ENCODE measurements around the gene CRELD2.

The CRELD2 gene

DNA sequence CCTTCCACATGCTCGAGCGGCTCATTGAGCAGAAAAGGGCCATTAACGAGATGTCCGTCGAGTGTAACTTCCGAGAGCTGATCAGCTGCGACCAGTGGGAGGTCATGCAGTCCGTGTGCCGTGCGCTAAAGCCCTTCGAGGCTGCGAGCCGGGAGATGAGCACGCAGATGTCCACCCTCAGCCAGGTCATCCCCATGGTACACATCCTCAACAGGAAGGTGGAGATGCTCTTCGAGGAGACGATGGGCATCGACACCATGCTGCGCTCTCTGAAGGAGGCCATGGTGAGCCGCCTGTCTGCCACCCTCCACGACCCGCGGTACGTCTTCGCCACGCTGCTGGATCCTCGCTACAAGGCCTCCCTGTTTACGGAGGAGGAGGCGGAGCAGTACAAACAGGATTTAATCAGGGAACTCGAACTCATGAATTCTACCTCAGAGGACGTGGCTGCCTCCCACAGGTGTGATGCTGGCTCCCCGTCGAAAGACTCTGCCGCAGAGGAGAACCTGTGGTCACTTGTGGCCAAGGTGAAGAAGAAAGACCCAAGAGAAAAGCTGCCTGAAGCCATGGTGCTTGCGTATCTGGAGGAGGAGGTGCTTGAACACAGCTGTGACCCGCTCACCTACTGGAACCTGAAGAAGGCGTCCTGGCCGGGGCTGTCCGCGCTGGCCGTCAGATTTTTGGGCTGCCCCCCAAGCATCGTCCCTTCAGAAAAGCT is 31.9 kb upstream of the CRELD2 start:
- Histone ChIP-seq H3K27ac (no peak overlapping the region), H3K4me3 (no peak overlapping the region)

DNA sequence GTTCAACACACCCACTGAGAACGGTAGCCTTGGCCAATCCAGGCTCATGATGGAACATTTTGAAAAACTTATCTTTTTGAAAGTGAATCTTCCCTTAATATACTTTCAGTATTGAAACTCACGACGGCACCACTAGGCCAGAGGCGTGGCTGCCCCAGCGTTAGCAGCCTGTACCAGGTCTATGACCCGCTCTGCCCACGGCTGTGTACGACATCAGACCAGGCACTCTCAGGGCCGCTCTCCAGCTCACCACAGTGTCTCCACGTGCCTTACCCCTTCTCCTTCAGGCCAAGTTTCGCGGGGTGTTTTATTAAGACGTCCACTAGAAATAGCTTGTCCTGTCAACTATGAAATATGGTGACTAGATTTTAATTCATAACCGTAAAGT is 31.4 kb upstream of the CRELD2 start:
- Histone ChIP-seq H3K4me3 (no peak overlapping the region), H3K27ac (no peak overlapping the region)

DNA sequence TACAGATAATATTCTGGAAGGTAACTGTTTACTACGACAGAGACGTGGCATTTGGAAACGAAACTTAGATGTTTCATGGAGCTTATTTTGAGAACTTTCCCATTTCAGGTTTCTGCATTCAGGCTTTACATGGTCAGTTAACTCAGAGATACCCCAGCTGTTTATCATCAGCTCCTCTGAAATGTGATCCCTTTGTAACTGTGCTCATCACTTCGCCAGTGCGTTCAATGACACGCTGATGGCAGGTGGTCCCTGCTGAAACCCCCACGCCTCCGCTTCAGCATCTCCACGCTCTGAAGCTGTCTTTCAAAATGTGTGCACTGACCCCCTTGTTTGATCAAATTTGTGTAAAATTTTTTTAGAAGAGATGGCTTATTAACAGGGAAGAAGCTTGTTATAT is 30.7 kb upstream of the CRELD2 start:
- Histone ChIP-seq H3K4me3 (no peak overlapping the region), H3K27ac (no peak overlapping the region)

GRCh38 chr22:49889071-49889470 is 29.4 kb upstream of the CRELD2 start:
- Histone ChIP-seq H3K27ac (no peak overlapping the region), H3K4me3 (no peak overlapping the region)

DNA sequence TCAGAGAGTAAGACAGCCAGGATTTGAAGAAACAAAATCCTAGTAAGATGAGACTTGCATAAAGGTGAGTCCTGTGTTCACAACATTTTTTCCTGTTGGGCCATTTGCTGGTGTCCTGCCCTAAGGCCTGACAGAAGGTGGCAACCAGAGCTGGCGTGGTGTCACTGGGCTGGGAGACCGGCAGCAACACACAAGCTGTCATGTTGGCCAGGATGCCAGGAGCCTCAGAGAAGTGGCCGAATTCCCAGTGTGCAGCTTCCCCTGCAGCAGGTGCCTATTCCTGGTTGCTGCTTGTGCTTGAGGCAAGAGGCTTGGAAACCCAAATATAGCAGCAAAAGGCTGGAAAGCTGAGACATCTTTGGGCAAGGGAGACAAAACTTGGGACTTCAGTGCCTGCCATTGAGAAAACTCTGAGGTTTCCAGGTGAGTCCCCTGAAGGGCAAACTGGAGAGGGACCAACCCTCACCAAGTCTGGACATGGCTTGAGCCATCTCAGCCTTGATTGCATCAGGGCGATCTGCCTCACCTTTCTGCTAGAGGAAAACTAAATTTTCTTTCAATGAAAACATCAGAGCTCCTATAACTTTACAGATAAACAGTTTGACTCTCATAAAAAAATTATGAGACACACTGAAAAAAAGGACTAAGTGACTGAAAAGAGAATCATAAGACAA is 26.1 kb upstream of the CRELD2 start:
- no peak overlapping the region for H3K27ac ChIP-seq

GRCh38 chr22:49893025-49893424 is 25.4 kb upstream of the CRELD2 start:
- H3K4me3 ChIP-seq, result no peak overlapping the region
- H3K27ac ChIP-seq, result no peak overlapping the region

More for the DNA sequence above, 26.1 kb upstream of the CRELD2 start:
- no peak overlapping the region for H3K4me3 ChIP-seq

GRCh38 chr22:49894322-49895054 is 23.9 kb upstream of the CRELD2 start:
- Histone ChIP-seq H3K27ac (no peak overlapping the region), H3K4me3 (no peak overlapping the region)

- H3K27ac ChIP-seq, result no peak overlapping the region
These were observed 22.2 kb upstream of the CRELD2 start for GRCh38 chr22:49896201-49896600.

DNA sequence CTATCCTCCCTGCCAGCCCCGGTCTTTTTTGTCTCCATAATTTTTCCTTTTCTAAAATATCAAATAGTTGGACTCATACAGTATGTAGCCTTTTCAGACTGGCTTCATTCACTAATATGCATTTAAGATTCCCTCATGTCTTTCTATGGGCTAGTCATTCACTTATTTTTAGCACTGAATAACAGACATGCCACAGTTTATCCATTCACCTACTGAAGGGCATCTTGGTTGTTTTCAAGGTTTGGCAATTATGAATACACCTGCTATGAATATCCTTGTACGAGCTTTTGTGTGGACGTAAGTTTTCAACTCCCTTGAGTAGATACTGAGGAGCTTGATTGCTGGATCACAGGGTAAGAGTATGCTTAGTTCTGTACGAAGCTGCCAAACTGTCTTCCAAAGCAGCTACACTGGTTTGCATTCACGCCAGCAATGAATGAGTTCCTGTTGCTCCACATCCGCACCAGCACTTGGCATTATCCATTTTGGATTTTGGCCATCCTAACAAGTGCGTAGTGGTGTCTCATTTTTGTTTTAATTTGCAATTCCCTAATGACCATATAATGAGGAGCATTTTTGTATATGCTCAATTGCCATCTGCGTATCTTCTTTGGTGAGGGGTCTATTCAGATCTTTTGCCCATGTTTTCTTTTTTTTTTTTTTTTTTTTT is 21.3 kb upstream of the CRELD2 start:
- no peak overlapping the region for H3K27ac ChIP-seq
- H3K4me3 ChIP-seq, result no peak overlapping the region

More at GRCh38 chr22:49896201-49896600, 22.2 kb upstream of the CRELD2 start:
- no peak overlapping the region for H3K4me3 ChIP-seq

DNA sequence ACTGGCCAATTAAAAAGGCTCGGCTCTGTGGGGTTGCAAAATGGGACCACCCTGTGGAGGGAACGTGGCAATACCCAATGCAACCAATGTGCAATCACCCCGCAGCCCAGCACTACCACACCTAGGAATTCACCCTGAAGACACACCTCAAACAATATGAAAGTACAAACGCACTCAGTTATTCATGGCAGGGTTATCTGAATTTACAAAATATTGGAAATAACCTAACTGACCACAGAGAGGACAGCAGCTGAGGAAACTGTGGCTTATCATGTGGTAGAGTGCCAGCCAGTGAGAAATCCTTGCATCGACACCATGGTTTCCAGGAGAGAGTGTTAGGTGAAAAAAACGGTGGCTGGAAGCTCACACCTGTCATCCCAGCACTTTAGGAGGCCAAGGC is 18.9 kb upstream of the CRELD2 start:
- H3K4me3 ChIP-seq, result no peak overlapping the region
- H3K27ac ChIP-seq, result no peak overlapping the region

GRCh38 chr22:49900441-49901230 is 17.8 kb upstream of the CRELD2 start:
- Histone ChIP-seq H3K27ac (no peak overlapping the region), H3K4me3 (no peak overlapping the region)

DNA sequence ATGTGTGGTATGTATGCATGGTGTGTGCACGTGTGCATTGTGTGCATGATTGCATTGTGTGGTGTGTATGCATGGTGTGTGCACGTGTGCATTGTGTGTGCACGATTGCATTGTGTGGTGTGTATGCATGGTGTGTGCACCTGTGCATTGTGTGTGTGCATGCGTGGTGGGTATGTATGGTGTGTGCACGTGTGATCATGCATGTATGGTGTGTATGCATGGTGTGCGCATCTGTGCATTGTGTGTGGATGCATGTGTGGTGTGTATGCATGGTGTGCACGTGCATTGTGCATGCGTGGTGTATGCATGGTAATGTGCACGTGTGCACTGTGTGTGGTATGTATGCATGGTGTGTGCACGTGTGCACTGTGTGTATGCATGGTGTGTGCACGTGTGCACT is 17.0 kb upstream of the CRELD2 start:
- Histone ChIP-seq H3K27ac (no peak overlapping the region), H3K4me3 (no peak overlapping the region)

GRCh38 chr22:49903322-49904039 is 15.0 kb upstream of the CRELD2 start:
- Histone ChIP-seq H3K4me3 (no peak overlapping the region), H3K27ac (no peak overlapping the region)

DNA sequence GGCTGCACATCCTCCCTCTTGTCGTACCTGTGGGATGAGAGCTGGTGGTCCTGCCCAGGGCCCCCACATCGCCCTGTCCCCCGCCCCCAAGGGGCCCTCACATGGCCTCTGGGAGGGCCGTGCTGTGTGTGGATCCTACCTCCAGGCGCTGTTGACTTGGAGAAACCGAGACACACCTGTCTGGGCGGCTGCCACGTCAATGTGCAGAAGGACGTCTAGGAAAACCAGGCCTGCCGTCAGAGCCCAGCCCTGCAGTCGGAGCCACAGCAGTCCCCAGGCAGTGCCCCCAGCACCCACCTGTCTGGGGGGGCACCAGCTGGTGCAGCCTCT is 14.4 kb upstream of the CRELD2 start:
- no peak overlapping the region for H3K4me3 ChIP-seq
- no peak overlapping the region for H3K27ac ChIP-seq

DNA sequence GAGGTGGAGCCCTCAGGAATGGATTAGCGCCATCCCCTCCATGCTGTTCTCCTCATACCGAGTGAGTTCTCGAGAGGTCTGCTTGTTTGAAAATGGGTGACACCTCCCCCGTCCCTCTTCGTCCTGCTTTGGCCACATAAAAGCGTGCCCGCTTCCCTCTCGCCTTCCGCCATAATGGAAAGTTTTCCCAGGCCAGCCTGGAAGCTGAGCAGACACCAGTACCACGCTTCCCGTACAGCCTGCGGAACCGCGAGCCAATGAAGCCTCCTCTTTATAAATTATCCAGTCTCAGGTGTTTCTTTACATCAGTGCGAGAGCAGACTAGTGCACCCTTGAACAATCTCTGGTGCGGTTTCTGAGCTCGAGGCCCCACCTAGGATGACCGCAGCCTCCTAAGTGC is 13.0 kb upstream of the CRELD2 start:
- Histone ChIP-seq H3K27ac (no peak overlapping the region), H3K4me3 (no peak overlapping the region)

DNA sequence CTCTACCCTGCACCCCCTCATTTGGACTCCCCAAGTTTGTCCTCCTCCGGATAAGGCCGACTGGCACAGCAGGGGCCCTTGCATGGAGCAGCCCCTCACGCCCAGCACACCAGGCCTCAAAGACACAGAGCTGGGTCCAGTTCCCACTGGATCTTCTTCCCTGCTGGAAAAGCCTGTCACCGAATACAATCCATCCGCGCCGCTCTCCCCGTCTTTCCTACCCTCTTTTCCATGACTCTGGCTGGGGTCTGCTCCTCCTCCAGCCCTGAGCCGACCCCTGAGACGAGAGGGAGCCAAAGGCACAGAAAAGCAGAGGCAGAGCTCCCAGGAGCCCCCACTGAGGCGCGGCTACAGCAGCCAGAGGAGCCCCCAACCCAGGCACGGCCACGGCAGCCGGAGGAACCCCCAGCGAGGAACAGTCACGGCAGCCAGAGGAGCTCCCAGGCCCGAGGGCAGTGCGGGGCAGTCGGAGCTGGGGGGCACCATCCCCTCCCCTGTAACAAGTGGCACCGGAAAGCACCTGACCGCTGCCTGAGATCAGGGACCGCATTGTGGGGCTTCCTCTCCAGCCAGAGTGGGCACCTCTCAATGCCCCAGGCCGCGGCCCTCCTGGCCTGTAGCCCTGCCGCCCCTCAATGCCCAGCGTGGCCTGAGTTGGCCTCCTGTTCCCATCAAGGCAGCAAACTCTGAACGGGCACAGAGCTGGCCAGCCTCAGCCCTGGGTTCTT is 12.2 kb upstream of the CRELD2 start:
- Histone ChIP-seq H3K4me3 (no peak overlapping the region), H3K27ac (no peak overlapping the region)

- Histone ChIP-seq H3K4me3 (no peak overlapping the region), H3K27ac (no peak overlapping the region)
These were observed 11.6 kb upstream of the CRELD2 start for GRCh38 chr22:49906799-49907290.

DNA sequence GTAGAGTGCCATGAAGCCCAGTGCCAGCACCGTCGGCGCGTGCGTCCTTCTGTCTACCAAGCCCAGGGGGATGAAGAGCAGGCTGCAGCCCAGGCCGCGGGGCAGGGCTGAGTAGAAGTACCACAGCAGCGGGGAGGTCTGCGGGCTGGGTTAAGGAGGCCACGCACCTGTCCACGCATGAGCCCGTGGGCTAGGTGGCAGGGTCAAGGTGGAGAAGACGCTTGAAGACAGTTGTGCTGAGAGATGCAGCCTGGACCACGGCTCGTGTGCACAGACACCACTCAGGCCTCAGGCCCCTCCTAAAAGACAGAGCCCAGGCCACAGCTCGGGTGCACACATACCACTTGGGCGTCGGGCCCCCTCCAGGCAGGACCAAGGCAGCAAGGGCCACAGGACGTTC is 10.6 kb upstream of the CRELD2 start:
- H3K27ac ChIP-seq, result no peak overlapping the region
- no peak overlapping the region for H3K4me3 ChIP-seq

All from skin epidermis (tissue), 12 donors.